Lower leg skin (tissue), 3 donors: ENCODE measurements around the gene DCDC2.

Experiments
- POLR2A ChIP-seq, 2 donors: fragments of 450-650 bp; IDR thresholded peaks; one replicate each; pipeline ENCODE4 v1.6.1; 2016 to 2017; ENCODE audit warnings: antibody characterized with exemption in 2 of 2, mild to moderate bottlenecking in 1 of 2, moderate library complexity in 1 of 2
- TF ChIP-seq, protein P1 (sequence below), 3 donors: fragments of 450-650 bp; IDR thresholded peaks; one replicate each; pipeline ENCODE4 v1.5.1; 2016; ENCODE audit warnings: antibody characterized with exemption in 3 of 3, mild to moderate bottlenecking in 3 of 3, moderate library complexity in 2 of 3

DNA sequence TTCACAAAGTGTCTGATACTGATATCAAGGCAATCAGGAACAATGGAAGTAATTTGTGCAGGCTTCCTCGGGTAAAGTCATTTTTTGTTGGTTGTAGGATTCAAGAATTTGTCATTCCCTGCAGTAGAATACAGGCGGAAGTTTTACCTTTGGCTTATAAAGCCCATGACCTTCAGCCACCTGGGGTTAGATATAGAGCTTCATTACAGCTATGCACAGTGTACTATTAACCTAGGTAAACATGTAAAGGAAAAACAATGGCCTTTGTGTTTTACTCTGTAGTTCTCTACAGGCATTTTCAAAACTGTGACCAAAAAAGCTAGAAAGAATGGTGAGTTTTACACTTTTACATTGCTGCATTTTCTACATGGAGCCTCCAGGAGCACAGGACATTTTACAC, 116.9 kb downstream of the DCDC2 start:
- TF ChIP-seq, protein P1, sequence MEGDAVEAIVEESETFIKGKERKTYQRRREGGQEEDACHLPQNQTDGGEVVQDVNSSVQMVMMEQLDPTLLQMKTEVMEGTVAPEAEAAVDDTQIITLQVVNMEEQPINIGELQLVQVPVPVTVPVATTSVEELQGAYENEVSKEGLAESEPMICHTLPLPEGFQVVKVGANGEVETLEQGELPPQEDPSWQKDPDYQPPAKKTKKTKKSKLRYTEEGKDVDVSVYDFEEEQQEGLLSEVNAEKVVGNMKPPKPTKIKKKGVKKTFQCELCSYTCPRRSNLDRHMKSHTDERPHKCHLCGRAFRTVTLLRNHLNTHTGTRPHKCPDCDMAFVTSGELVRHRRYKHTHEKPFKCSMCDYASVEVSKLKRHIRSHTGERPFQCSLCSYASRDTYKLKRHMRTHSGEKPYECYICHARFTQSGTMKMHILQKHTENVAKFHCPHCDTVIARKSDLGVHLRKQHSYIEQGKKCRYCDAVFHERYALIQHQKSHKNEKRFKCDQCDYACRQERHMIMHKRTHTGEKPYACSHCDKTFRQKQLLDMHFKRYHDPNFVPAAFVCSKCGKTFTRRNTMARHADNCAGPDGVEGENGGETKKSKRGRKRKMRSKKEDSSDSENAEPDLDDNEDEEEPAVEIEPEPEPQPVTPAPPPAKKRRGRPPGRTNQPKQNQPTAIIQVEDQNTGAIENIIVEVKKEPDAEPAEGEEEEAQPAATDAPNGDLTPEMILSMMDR (IDR thresholded peaks at IDR 0.05), result no peak
- TF ChIP-seq POLR2A (IDR thresholded peaks at IDR 0.05), result no peak
